ENCODE results near the gene OR10A5.

The OR10A5 gene

DNA sequence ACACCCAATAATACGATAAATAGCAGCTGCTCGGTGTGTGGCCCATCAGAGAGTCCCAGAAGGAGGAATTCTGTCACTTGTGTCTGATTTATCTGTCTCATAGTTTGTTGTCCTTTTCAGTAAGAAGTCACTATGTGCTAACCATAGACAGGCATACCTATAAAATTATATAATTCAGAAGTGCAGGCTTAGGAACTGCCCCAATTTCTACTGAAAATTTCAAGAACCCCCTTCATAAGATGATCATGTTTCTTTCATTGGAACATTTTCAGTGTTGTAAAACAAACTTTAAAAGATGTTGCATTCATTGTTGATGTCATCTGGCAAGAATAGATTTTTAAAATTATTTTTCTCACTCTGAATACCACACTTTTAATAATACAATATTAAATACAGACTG is 46.9 kb downstream of the OR10A5 start, which contains the start of gene OR2D2:
OR2D2 (minus strand) TSS at position 101 of the 400 bp plus-strand sequence; CDS start at position 101, 0 bp downstream.
- DNase-seq (ENCODE audit: low spot score): no peak

DNA sequence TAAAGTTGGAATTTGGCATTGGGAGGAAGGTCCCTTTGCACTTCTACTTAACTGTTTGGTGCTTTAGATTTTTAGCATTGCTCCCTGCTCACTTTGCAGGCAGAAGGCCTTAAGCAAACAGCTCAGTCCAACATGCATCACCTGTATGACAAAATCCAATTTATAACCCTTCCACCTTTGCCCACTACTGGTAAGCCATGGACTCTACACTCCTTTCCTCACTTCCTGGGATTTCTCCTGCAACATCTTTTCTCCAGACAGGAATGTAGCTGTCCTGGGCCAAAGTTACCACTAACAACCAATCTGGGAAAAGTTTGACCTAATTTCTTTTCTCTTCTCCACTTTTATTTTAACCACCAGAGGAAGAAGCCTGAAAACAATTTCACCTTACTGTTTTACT is 48.6 kb downstream of the OR10A5 start:
- no peak overlapping the region for H3K4me3 Mint-ChIP-seq
- H3K27me3 Mint-ChIP-seq (ENCODE audit: low read depth): peaks cover 9% of the 10 kb centered on the region
- H3K9me3 Mint-ChIP-seq: no peaks in the 10 kb centered on the region
- H3K36me3 Mint-ChIP-seq (ENCODE audit: low read depth): no peaks in the 10 kb centered on the region
- no peak for DNase-seq (ENCODE audit: low spot score)
- H3K4me1 Mint-ChIP-seq (ENCODE audit: low read depth): no peaks in the 10 kb centered on the region
- no peak overlapping the region for H3K27ac Mint-ChIP-seq

More for the DNA sequence above, 46.9 kb downstream of the OR10A5 start, which contains the start of gene OR2D2:
- Mint-ChIP-seq H3K4me1 (ENCODE audit: low read depth) (no peaks in the 10 kb centered on the region), H3K36me3 (ENCODE audit: low read depth) (no peaks in the 10 kb centered on the region), H3K9me3 (no peaks in the 10 kb centered on the region), H3K27ac (no peak within 1 kb of the TSS), H3K4me3 (no peak within 1 kb of the TSS), H3K27me3 (ENCODE audit: low read depth) (peaks cover 9% of the 10 kb centered on the region)

- Mint-ChIP-seq H3K27ac (no peak overlapping the region), H3K4me1 (ENCODE audit: low read depth) (no peaks in the 10 kb centered on the region)
- DNase-seq (ENCODE audit: low spot score): no peak
Measured at GRCh38 chr11:6895010-6895409, 49.5 kb downstream of the OR10A5 start.

More at GRCh38 chr11:6895010-6895409, 49.5 kb downstream of the OR10A5 start:
- Mint-ChIP-seq H3K36me3 (ENCODE audit: low read depth) (no peaks in the 10 kb centered on the region), H3K4me3 (no peak overlapping the region), H3K9me3 (no peaks in the 10 kb centered on the region), H3K27me3 (ENCODE audit: low read depth) (peaks cover 9% of the 10 kb centered on the region)

All from T-helper 2 cell treated with Interferon-gamma antibody and Interleukin-4, amounts not matched to agents 5 μg/mL and 100 μg/mL, for 36 hours (primary cell).